GM18526 (cell line): ENCODE measurements around the gene SP5.

ENCODE experiments used
- POLR2A ChIP-seq: IDR thresholded peaks from 3 replicates; pipeline ENCODE4 v1.6.1; 2011; ENCODE audit not compliant: insufficient read length; ENCODE audit errors: extremely low read depth

SP5 gene

DNA sequence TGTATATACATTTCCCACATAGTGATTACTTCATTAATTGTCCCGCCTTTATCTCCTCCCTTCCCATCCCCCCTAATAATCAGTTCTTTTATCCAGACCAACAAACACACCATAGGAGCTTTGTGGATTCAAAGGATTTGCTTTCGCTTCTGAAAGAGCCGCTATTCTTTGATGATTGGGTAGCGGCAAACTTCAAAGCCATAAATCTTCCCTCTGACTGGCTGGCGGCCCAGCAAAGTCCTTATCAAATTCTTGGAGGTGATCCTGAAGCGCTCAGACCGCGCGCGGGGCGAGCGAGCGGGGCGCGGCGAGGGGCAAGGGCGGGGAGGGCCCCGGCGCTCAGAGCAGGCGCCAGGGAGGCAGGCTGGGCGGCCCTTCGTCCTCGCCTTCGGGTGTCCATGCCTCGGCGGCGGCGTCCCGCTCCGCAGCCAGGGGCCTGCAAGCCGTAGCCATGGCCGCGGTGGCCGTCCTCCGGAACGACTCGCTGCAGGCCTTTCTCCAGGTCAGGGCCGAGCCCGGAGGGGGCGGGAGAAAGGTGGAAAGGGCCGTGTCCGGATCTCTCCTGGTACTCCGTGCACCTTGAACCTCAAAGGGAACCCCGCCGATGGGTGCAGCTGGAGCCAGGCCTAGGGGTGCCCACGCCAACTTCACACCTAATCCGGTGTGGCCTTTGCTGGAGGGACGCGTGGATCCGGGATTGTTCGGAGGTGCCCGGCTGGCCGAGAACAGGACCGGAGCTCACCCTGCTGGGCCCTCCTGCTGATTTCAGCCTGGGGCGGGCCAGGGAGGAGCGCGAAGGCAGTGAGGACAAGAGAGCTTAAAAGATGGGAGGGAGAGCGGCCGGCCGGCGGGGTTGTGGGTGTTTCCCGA lies at the start of gene SP5:
SP5 (plus strand) TSS at position 276 of the 870 bp plus-strand sequence; CDS start at position 452, 176 bp downstream.
- no peak for TF ChIP-seq POLR2A

GRCh38 chr2:170665743-170666142 lies 49.4 kb upstream of the SP5 start:
- no peak for TF ChIP-seq POLR2A

- TF ChIP-seq POLR2A: no peak
Observed at GRCh38 chr2:170669909-170670308, 45.2 kb upstream of the SP5 start.

- no peak for TF ChIP-seq POLR2A
Observed at GRCh38 chr2:170670651-170671050, 44.5 kb upstream of the SP5 start.

- no peak for TF ChIP-seq POLR2A
Observed at GRCh38 chr2:170671079-170671478, 44.1 kb upstream of the SP5 start.

DNA sequence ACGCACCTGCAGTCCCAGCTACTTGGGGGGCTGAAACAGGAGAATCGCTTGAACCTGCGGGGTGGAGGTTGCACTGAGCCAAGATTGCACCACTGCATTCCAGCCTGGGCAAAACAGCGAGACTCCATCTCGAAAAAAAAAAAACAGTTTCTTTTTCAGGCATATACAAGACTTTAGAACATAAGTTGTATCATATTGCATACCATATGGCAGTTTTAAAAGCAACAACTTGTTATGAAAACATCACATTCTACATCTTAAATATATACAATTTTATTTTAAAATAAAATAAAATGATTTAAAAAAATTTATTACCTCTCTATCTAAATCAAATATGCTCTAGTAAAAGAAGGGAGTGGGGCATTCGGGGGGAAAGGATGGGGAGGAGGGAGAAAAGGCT lies 39.4 kb upstream of the SP5 start:
- no peak for TF ChIP-seq POLR2A

- no peak for TF ChIP-seq POLR2A
Observed at GRCh38 chr2:170679607-170680079, 35.5 kb upstream of the SP5 start.

DNA sequence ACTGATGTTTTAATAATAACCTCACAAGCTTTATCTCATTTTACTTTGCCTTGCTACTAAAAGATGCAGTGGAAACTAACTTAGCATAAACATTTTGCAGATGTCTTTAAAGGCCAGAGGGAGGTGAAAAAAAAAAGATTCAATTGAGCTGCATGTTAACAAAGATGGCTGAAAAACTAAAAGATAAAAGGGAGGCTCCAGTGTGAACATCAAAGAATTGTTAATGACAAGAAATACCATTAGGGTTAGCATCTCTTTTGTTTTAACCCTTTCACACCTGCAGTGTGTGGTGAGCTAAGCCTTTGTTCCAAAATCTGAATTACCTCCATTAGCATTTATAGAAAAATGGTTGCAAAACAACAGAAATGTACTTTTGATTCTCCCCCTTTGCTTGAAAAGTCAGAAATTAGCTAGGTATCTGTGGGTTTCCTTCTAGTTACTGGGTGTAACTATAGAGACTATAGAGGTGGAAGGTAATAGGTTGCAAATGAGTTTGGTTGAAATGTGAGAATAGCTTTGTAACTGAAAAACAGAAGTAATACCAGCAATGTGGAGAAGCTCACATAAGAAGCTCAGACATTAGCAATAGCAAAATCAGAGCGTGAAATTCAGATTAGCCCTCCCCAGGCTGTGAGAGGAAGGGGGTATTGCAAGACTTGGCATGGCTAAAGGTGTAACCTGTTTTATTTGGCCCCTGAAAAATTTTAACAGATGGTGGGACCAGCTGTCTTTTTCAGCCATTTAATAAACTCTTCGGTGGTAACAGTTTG lies 34.8 kb upstream of the SP5 start:
- TF ChIP-seq POLR2A: no peak

- TF ChIP-seq POLR2A: no peak
Observed at GRCh38 chr2:170681311-170681710, 33.8 kb upstream of the SP5 start.

DNA sequence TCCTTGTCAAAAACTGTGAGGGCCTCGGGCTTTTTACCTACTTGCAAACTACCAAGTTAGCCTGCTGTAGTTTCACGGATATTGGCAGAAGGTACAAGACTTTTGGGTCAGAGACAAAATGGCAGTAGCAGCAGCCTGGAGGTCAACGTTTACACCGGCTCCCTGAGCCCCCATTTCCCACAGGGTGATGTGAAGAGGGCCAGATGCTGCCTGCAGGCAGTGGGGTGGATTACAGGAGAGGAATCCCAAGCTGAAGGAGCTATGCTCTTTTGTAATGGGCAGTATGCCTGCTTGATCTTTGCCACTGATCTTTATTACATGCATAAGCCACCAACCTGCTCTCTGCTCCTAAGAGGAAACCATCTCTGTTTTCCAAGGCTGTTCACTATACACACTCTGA lies 29.5 kb upstream of the SP5 start:
- no peak for TF ChIP-seq POLR2A

- no peak for TF ChIP-seq POLR2A
Observed at GRCh38 chr2:170689481-170689880, 25.7 kb upstream of the SP5 start.

DNA sequence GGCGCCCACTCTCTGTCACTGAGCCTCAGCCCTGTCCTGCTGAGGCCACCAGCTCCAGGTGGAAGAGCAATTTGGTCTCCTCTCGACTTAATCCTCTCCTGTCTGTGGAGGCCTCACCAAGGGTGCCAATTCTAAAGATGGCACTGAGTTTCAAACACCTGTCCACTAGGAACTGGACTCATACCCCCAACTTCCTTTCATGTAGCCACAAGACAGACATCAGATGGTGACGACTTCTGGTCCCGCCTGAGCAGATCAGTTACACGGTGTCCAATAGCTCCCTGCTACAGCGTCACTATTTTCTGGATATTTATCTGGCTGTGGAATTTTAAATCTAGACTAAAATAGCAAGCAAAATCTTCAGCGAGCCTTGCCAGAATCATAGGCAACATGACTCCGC lies 24.5 kb upstream of the SP5 start:
- TF ChIP-seq POLR2A: no peak

GRCh38 chr2:170694316-170694715 lies 20.8 kb upstream of the SP5 start:
- no peak for TF ChIP-seq POLR2A

GRCh38 chr2:170695521-170696410 lies 19.4 kb upstream of the SP5 start:
- TF ChIP-seq POLR2A: no peak

GRCh38 chr2:170696948-170697347 lies 18.2 kb upstream of the SP5 start:
- no peak for TF ChIP-seq POLR2A

GRCh38 chr2:170701011-170701410 lies 14.1 kb upstream of the SP5 start:
- TF ChIP-seq POLR2A: no peak
